Sigmoid colon (tissue), 7 donors: ENCODE measurements around the gene PDZRN4. TPM values are rescaled to one million over a fixed set of nuclear protein-coding genes. Genes with fewer than 3 reads are reported as not detected.

Experiments
- DNase-seq: peaks from one replicate; pipeline ENCODE4 v3.0.0-alpha.2; 2019
- H3K27ac ChIP-seq, 4 donors: fragments of 200-600 bp; sonication (generic); one replicate each; pipeline ENCODE4 v1.5.1; 2016 to 2019; ENCODE audit warnings: mild to moderate bottlenecking in 1 of 4
- H3K27me3 ChIP-seq, 3 donors: fragments of 200-600 bp; sonication (generic); one replicate each; pipeline ENCODE4 v1.5.1; 2019; ENCODE audit warnings: mild to moderate bottlenecking in 1 of 3
- H3K36me3 ChIP-seq, 4 donors: fragments of 200-600 bp; sonication (generic); one replicate each; pipeline ENCODE4 v1.5.1; 2016 to 2019
- H3K4me1 ChIP-seq, 4 donors: fragments of 200-600 bp; sonication (generic); one replicate each; pipeline ENCODE4 v1.5.1; 2017 to 2019
- H3K4me3 ChIP-seq, 4 donors: fragments of 200-600 bp; sonication (generic); one replicate each; pipeline ENCODE4 v1.5.1; 2017 to 2019; ENCODE audit warnings: mild to moderate bottlenecking in 2 of 4, moderate library complexity in 1 of 4
- H3K9me3 ChIP-seq, 4 donors: fragments of 200-600 bp in 3 of 4; sonication (generic) in 3 of 4; one replicate each; pipeline versions ENCODE4 v1.5.1 to v1.6.1; 2013 to 2019
- EP300 ChIP-seq, 4 donors: sonication (generic); formaldehyde crosslinking; IDR thresholded peaks; one replicate each; pipeline ENCODE4 v1.6.1; 2017; ENCODE audit warnings: antibody characterized with exemption in 4 of 4
- POLR2A ChIP-seq, 2 donors: fragments of 450-650 bp; IDR thresholded peaks; one replicate each; pipeline ENCODE4 v1.6.1; 2016; ENCODE audit warnings: antibody characterized with exemption in 2 of 2, mild to moderate bottlenecking in 2 of 2, moderate library complexity in 2 of 2
- POLR2AphosphoS5 ChIP-seq, 4 donors: sonication (generic); formaldehyde crosslinking; IDR thresholded peaks; one replicate each; pipeline ENCODE4 v1.6.1; 2017; ENCODE audit warnings: antibody characterized with exemption in 4 of 4
- WGBS, 2 donors: extraction: QIAGEN DNeasy Blood & Tissue Kit; methylation state at CpG; one replicate each; pipeline ENCODE4 v1.1.7; 2013; 5-methylcytosine and 5-hydroxymethylcytosine counted together
- intact Hi-C: fragments of 100-400 bp; cut with DNase I; formaldehyde crosslinking; loops from one replicate; pipeline ENCODE4 v1.15.1; 2023
- polyA plus RNA-seq, 3 donors: library from polyadenylated mRNA; stranded (reverse); fragments of 200-250 nt; gene quantifications; one replicate each; pipeline ENCODE4 v1.2.3, GENCODE V29; 2013
- total RNA-seq, 4 donors: library from RNA; depleted of rRNA; stranded (reverse); fragments of >200 nt; gene quantifications; one replicate each; pipeline ENCODE4 v1.1.0, GENCODE V29; 2016
- TF ChIP-seq, protein P1 (sequence below), 4 experiments: fragments of 450-650 bp in 3 of 4; fragments of 200-600 bp in 1 of 4; IDR thresholded peaks; one replicate each; pipeline ENCODE4 v1.5.1; 2016 to 2019; ENCODE audit warnings: antibody characterized with exemption in 4 of 4, mild to moderate bottlenecking in 3 of 4, moderate library complexity in 2 of 4
- donor health status: healthy with polysubstance abuse.
- donor health status: Bipolar disorder and iron deficiency.
- donor health status: healthy.

Gene PDZRN4
- total and polyA plus RNA-seq, 7 donors: 0.23 to 98.1 (median 71.5) TPM

DNA sequence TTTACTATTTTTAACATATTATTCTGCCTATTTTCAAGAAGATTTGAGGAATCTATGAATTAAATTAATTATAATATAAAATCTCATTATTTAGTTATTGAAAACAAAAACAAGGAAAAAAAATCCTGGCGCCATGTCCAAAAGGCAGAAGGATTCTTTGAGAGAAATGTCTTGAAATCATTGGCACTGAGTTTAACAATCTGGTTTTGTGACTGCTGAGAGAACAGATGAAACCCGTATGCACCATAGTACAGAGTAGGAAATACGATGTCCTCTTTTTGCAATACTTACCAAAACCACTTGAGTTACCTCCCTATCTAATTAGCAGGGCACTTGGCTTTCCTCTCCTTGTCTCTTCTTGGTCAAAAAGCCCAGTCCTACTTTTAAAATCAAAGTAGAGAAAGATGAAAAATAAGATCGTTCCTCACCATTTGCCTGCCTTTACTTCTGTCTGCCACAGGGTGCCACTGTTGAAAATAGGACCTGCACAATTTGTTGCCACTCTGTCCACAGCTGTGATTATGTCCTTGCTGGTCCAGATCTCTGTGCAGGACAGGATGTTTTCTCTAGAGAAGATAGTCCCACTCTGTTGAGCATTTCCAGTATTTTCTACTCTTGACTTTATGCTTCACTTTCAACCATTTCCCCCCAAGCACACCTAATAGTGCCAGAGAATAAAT lies 179.7 kb downstream of the PDZRN4 start:
- intact Hi-C loops: no loop called here
- no peak overlapping the region for H3K4me3 ChIP-seq
- no peak for TF ChIP-seq POLR2A (IDR thresholded peaks at IDR 0.05)
- TF ChIP-seq EP300 (IDR thresholded peaks at IDR 0.05): no peak
- no peak for TF ChIP-seq POLR2AphosphoS5 (IDR thresholded peaks at IDR 0.05)
- no peaks in the 10 kb centered on the region for H3K36me3 ChIP-seq
- no peaks in the 10 kb centered on the region for H3K9me3 ChIP-seq
- no peak for DNase-seq
- WGBS, 2 donors: 88 to 90% methylated on average over 4 of the region's 4 CpGs
- no peaks in the 10 kb centered on the region for H3K27me3 ChIP-seq
- peaks cover 0 to 3% (median 0%) of the 10 kb centered on the region in 4 donors for H3K4me1 ChIP-seq
- H3K27ac ChIP-seq: no peak overlapping the region

DNA sequence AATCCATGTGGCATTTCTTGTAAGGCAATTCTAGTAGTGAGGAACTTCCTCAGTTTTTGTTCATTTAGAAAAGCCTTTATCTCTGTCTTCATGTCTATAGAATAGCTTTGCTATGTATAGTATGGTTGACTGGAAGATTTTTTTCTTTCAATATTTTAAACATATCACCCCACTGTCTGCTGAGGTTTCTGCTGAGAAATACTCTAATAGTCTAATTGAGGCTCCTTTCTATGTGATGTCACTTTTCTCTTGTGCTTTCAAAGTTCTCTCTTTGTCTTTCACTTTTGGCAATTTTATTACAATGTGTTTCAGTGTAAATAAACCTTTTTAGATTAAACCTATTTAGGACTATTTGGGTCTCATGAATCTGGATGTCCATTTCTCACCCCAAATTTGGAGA lies 192.8 kb downstream of the PDZRN4 start:
- Histone ChIP-seq H3K4me3 (no peak overlapping the region), H3K27ac (no peak overlapping the region), H3K27me3 (no peaks in the 10 kb centered on the region), H3K4me1 (no peaks in the 10 kb centered on the region), H3K9me3 (peaks cover 0 to 4% (median 2%) of the 10 kb centered on the region in 4 donors), H3K36me3 (no peaks in the 10 kb centered on the region)
- intact Hi-C loops: no loop called here
- DNase-seq: no peak
- TF ChIP-seq POLR2AphosphoS5 (IDR thresholded peaks at IDR 0.05) (no peak), EP300 (IDR thresholded peaks at IDR 0.05) (no peak), POLR2A (IDR thresholded peaks at IDR 0.05) (no peak)
- TF ChIP-seq, protein P1, sequence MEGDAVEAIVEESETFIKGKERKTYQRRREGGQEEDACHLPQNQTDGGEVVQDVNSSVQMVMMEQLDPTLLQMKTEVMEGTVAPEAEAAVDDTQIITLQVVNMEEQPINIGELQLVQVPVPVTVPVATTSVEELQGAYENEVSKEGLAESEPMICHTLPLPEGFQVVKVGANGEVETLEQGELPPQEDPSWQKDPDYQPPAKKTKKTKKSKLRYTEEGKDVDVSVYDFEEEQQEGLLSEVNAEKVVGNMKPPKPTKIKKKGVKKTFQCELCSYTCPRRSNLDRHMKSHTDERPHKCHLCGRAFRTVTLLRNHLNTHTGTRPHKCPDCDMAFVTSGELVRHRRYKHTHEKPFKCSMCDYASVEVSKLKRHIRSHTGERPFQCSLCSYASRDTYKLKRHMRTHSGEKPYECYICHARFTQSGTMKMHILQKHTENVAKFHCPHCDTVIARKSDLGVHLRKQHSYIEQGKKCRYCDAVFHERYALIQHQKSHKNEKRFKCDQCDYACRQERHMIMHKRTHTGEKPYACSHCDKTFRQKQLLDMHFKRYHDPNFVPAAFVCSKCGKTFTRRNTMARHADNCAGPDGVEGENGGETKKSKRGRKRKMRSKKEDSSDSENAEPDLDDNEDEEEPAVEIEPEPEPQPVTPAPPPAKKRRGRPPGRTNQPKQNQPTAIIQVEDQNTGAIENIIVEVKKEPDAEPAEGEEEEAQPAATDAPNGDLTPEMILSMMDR (IDR thresholded peaks at IDR 0.05): no peak

DNA sequence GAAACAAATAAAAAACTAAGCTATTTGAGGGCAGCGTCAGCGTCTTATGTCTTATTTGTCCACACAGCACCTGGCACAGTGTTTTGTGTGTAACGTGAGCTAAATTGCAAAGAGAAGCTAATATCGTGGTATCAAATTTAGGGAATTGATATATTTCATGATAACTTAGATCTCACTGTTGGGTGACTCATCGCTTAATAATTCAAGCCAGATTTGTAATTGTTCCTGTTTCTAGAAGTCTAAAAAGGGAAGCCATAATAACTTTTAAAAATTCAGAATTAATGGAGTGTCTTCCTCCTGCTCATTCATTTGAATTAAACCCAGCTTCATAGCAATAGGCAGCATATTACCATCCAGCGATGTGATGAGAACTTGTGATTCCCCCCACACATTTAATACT lies 214.7 kb downstream of the PDZRN4 start:
- no peaks in the 10 kb centered on the region for H3K27me3 ChIP-seq
- TF ChIP-seq EP300 (IDR thresholded peaks at IDR 0.05): no peak
- TF ChIP-seq, protein P1 (IDR thresholded peaks at IDR 0.05): no peak
- TF ChIP-seq POLR2AphosphoS5 (IDR thresholded peaks at IDR 0.05): no peak
- no peak for TF ChIP-seq POLR2A (IDR thresholded peaks at IDR 0.05)
- peaks cover 0 to 13% (median 4%) of the 10 kb centered on the region in 4 donors for H3K4me1 ChIP-seq
- H3K36me3 ChIP-seq: no peaks in the 10 kb centered on the region
- H3K4me3 ChIP-seq: no peak overlapping the region
- intact Hi-C loops: no loop called here
- WGBS, 2 donors: 92 to 94% methylated on average over 6 of the region's 6 CpGs
- DNase-seq: no peak
- H3K27ac ChIP-seq: no peak overlapping the region
- no peaks in the 10 kb centered on the region for H3K9me3 ChIP-seq

DNA sequence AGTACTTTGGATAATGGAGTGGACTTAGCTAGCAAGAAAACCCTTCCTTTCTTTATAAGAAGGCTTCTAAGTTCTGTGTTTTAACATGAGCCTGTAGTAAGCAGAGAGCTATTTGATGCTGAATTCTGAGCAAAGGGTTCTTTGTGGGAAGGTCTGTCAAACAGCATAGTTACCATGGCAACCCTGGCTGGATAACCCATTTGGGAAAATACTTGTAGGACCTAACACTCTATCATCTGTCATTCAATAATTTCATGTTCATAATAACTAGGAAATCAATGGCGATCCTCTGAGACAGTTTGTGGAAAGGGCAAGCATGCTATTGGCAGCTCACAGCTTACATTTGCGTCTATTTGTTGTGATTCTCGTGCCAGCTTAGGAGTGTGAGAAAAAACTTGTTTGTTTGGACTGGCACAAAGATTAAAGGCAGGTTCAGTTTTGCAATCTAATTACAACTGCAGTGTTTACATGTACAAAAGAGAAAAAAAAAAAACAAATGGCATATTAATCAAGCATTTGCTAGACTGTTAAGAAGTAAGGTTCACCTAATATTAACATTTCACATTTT lies 219.2 kb downstream of the PDZRN4 start:
- H3K27me3 ChIP-seq: no peaks in the 10 kb centered on the region
- no peaks in the 10 kb centered on the region for H3K36me3 ChIP-seq
- H3K27ac ChIP-seq: no peak overlapping the region
- no peaks in the 10 kb centered on the region for H3K4me1 ChIP-seq
- H3K9me3 ChIP-seq: no peaks in the 10 kb centered on the region
- intact Hi-C loops: no loop called here
- 68 to 72% methylated on average over 3 of the region's 3 CpGs for WGBS, 2 donors
- H3K4me3 ChIP-seq: no peak overlapping the region
- TF ChIP-seq POLR2A (IDR thresholded peaks at IDR 0.05) (no peak), EP300 (IDR thresholded peaks at IDR 0.05) (no peak), POLR2AphosphoS5 (IDR thresholded peaks at IDR 0.05) (no peak)
- TF ChIP-seq, protein P1 (IDR thresholded peaks at IDR 0.05): no peak
- DNase-seq: no peak

DNA sequence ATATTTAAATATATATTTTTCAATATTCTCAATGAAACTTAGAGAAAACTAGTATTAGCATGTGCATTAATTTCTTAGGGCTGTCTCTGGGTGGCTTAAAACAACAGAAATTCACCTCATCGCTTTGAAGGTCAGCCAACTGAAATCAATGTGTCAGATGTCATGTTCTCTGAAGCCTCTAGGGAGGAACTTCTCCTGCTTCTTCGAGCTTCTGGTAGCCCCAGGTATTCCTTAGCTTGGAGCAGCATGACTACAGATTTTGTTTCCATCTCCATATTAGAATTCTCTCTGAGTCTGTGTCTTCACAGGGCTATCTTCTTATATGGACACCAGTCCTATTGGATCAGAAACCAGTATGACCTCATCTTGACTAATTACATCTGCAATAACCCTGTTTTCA lies 221.5 kb downstream of the PDZRN4 start:
- Histone ChIP-seq H3K27ac (no peak overlapping the region), H3K36me3 (no peaks in the 10 kb centered on the region), H3K9me3 (no peaks in the 10 kb centered on the region), H3K4me1 (no peaks in the 10 kb centered on the region), H3K27me3 (no peaks in the 10 kb centered on the region), H3K4me3 (no peak overlapping the region)
- 69 to 85% methylated on average over 2 of the region's 2 CpGs for WGBS, 2 donors
- no peak for DNase-seq
- TF ChIP-seq EP300 (IDR thresholded peaks at IDR 0.05) (no peak), POLR2AphosphoS5 (IDR thresholded peaks at IDR 0.05) (no peak), POLR2A (IDR thresholded peaks at IDR 0.05) (no peak)
- TF ChIP-seq, protein P1 (IDR thresholded peaks at IDR 0.05): no peak
- intact Hi-C loops: no loop called here
